Stimulated activated CD8-positive, alpha-beta memory T cell treated with anti-CD3 and anti-CD28 coated beads, Interleukin-15, amount 100 ng/mL, for 48 hours (primary cell): Measurements from ENCODE around the gene GSTT4.
"Not testable (repeated sequence)": the region's sequence is repeated elsewhere in the genome, so short reads cannot be mapped to it uniquely, and the experiment has no call there.

Experiments used
- DNase-seq, 2 donors: peaks; one replicate each; pipeline ENCODE4 v3.0.0-alpha.2; 2020; ENCODE audit warnings: low read depth in 2 of 2

Gene GSTT4

DNA sequence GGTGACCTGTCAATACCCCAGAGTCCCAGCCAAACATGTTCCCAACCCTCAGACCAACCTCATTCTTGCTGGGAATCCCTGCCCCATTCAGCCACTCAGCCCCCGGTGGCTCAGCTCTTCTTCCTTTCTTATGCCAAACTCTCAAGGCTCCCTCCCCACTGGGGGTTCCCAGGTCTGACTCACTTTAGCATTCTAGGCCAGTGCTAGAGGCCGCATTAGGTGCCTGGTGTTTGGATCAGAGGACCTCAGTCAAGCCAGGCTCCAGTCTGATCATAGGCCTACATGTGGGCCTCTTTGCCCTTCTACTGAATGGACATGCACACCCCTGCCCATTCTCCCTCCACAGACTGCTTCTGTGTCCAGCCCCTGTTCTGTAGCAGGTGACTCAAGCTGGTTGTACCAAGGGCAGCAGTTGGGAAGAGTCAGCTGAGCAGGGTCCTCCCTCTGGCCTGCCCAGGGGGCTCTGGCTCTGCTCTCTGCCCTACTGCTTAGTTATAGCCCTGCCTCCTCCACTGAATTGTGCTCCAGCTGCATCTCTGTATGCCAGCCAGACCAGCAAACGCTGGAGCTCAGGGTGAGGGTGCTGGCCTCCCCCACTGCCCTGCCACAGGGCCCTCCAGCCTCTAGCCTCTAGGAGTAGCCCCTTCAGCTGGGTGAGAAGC lies 15.5 kb downstream of the GSTT4 start:
- DNase-seq = not testable (repeated sequence)

DNA sequence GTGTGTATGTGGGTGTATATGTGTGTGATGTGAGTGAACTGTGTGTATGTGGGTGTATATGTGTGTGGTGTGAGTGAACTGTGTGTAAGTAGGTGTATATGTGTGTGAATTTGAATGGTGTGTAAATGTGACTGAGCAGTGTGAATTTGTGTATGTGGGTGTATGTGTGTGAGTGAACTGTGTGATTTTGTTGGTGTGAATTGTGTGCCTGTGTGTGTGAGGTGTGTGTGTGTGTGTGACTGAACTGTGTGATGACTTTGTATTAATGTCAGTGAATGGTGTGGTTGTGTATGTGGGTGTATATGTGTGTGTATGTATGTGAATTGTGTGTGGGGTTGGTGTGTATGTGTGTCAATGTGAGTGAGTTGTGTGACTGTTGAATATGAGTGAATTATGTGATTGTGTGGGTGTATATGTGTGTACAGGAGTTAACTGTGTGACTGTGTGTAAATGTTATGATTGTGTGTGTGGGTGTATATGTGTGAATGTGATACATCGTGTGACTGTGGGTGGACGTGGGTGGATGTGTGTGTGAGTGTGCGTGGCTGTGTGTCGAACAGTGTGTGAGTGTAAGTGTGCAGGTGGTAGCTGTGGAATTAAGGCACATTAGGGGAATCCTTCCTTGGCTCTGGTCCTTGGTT lies 18.6 kb downstream of the GSTT4 start:
- not testable (repeated sequence) for DNase-seq

DNA sequence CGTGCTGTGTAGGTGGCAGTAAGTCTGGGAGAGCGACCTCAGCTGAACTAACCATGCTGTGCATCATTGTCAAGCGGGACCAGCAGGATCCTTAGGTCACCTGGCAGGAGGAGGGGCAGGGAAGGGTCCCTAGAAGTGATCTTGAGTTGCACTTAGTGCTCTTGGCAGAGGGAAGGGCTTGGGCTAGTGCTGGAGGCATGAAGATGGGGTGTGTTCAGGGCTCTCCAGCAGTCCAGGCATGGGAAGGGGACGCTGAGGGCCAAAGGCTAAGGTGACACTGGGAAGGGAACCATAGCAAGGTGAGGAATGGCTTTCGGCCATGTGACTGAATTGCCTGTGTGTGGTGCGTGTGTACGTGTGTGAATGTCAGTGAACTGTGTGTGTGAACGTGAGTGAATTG lies 19.2 kb downstream of the GSTT4 start:
- not testable (repeated sequence) for DNase-seq

DNA sequence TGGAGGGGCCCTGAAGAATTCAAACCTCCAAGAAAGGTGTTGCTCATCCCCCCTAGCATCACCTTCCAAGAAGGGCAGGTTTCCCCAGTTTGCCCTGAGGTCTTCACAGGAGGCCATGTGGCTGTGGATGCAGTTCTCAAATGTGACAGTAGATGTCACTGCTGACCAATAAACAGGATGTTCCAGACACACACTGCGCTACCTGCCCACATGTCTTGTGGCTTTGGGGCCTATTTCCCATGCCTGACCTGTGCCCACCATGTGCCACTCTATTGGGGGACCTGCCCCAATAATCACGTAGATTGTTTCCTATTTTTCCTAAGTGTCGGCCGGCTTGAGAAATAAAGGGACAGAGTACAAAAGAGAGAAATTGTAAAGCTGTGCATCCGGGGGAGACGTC lies 20.8 kb downstream of the GSTT4 start:
- no peak for DNase-seq

DNA sequence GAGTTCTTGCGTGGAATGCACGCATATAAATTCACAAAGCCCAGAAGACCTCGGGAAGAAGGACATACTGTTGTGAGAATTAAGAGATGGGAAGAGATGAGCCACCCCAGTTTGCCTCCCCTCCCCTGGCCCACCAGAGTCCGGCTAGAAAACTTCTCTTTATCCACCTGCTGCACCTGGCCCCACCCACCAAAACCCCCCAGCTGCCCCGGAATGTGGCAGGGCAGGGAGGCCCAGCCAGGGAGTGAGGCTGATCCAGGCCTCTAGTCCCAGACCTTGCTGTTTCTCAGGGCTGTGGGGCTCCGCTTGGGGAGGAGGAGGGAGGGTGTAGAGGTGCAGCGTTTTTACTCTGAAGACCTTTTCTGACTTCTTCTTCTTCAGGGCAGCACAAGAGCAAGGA lies 24.7 kb downstream of the GSTT4 start:
- DNase-seq = not testable (repeated sequence)

DNA sequence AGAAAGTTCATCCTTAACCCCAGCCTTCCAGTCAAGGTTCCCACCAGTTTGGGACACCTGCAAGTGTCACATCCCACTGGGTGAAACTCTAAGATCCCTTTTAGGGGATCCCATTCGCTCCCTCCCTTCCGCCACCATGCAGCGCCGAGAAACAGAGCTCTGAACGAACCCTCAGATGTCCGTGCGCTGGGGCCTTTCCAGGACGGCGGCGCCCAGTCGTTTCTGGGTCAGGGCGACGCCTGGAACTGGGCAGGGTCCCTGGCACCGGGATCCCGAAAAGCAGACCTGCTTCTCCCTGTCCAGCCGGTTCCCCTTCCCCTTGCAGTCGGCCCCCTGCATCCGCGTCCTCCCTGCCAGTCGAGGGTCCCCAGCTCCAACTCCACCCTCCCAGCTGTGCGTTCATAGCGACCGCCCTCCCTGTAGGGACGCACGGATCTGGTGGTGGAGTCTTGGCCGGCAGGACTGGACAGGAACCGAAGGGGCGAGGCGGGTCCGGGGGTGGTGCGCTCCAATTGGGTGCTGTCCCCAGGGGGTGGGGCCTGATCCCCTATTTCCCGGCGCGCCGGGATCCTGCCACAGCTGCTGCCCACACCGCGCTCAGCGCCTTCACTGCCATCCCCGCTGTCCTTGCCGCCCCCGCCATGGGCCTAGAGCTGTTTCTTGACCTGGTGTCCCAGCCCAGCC lies 25.6 kb downstream of the GSTT4 start, which contains the start of gene GSTT2:
TSS of gene GSTT2 (plus strand) at position 578 of the 684 bp plus-strand sequence.
- not testable (repeated sequence) for DNase-seq

DNA sequence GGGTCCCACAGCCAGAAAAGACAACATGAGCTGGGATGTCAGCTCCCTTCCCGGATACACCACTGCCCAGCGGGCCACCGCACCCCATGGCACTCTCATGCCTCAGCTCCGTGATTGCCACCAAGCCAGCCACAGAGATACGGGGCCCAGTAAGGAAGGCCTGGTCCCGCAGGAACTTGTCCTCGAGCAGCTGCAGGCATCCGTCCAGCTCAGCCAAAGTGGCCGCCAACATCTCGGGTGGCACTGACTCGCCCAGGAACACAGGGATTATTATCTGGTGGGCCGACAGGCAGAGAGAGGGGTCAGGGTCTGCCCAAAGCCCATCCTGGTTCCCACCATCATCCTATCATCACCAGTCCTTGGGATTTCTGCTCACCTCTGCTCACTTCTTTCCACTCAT lies 27.9 kb downstream of the GSTT4 start:
- not testable (repeated sequence) for DNase-seq

DNA sequence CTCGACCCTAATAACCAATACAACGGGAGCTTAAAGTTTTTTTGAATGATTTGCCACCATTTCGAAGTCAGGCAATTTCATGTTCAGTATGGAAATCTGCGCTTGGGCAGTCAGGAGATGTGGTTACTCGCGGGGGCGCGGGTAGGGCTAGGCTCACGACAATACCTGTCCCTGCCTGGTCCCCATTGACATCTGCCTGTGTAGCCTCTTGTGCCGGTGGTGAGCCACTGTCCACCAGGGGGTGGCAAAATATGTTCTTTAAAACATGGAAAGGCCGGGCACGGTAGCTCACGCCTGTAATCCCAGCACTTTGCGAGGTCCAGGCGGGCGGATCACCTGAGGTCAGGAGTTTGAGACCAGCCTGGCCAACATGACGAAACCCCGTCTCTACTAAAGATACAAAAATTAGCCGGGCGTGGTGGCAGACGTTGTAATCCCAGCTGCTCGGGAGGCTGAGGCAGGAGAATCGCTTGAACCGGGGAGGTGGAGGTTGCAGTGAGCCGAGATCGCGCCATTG lies 30.4 kb downstream of the GSTT4 start:
- not testable (repeated sequence) for DNase-seq

DNA sequence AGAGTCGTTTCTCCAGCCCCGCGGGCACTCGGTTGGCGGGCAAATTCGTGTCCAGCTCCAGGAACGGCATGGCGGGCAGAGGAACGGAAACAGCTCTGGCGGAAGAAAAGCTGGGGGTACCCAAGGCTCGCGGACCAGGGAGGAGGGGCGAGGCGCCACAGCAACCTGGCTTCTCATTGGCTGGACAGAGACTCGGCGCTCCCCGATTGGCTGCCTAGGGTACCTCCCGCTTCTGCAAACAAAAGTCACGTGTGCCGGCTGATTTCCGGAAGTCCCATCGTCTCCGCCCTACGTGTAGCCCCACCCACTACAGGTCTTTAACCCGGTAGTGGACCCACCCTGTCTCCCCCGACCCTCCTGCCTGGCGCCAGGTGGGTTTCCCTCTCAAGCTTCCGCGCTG lies 30.9 kb downstream of the GSTT4 start, which contains the start of gene DDT:
TSS of gene DDT (minus strand) at position 97 of the 400 bp plus-strand sequence. CDS start at position 70, 27 bp downstream.
- DNase-seq = not testable (repeated sequence)

DNA sequence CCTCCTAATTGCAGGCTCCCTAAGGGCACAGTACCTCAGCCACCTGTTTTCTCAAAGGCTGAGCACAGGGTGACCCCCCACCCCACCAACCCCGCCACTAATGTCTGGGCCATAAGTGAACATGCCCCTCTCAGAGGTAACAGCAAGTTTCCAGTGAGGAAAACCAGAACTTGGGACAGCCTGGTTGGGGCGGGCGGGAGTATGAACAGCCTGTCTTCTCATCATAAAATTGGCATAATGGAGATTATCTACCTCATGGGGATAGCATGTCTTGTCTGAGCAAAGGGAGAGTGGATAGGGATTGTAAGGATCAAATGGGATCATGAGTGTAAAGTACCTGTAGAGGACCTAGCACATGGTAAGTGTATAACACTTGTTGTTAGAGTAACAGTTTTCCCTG lies 33.3 kb downstream of the GSTT4 start:
- DNase-seq = not testable (repeated sequence)

DNA sequence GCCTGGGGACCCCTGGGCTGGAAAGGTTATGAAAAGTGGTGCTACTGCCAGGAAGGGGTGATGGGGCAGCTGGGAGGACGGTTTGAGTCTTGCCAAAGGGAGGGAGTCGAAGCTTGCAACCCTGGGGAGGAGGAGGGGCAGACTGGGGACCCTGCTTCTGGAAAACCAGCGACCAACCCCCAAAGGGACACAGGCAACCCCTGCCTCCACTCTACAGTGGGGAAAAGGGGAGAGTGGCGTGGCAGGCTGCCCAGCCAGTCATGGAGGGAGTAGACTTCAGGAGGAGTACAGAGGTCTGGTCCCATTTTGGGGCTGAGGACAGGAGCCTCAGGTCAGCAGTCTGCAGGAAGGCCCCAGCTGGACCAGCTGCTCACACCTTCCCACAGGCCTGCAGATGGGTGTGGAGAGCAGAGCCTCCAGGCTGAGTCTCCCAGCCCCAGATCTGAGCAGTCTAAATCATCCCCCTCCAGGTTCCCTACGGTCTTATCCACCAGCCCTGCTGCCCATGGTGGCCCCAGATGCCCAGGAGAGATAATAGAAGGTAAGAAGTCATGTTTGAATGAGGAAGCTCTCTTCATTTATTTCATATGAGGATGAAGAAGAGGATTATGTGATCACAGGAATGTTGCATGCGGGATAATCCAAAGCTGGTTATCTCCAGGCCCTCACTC lies 34.3 kb downstream of the GSTT4 start:
- no peak for DNase-seq

DNA sequence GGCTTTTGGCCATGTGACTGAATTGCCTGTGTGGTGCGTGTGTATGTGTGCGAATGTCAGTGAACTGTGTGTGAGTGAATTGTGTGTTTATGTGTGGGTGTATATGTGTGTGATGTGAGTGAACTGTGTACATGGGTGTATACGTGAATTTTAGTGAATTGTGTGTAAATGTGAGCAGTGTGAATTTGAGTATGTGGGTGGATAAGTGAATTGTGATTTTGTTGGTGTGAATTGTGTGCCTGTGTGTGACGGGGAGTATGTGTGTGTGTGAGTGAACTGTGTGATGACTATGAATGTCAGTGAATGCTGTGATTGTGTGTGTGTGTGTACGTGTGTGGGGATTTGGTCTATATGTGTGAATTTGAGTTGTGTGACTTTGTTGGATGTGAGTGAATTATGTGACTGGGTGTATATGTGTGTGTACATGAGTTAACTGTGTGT lies 35.0 kb downstream of the GSTT4 start:
- no peak for DNase-seq

DNA sequence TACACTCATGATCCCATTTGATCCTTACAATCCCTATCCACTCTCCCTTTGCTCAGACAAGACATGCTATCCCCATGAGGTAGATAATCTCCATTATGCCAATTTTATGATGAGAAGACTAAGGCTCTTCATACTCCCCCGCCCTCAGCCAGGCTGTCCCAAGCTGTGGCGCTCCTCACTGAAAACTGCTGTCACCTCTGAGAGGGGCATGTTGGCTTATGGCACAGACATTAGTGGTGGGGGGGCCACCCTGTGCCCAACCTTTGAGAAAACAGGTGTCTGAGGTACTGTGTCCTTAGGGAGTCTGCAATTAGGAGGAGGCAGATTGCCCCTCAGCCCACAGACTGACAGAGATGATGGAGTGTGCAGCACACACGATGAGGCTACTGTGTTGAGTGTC lies 36.2 kb downstream of the GSTT4 start:
- no peak for DNase-seq

DNA sequence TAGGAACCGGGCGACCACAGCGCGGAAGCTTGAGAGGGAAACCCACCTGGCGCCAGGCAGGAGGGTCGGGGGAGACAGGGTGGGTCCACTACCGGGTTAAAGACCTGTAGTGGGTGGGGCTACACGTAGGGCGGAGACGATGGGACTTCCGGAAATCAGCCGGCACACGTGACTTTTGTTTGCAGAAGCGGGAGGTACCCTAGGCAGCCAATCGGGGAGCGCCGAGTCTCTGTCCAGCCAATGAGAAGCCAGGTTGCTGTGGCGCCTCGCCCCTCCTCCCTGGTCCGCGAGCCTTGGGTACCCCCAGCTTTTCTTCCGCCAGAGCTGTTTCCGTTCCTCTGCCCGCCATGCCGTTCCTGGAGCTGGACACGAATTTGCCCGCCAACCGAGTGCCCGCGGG lies 38.7 kb downstream of the GSTT4 start, which contains the start of gene DDTL:
TSS of gene DDTL (plus strand) at position 321 of the 400 bp plus-strand sequence. CDS start at position 348, 27 bp downstream.
- DNase-seq = not testable (repeated sequence)

DNA sequence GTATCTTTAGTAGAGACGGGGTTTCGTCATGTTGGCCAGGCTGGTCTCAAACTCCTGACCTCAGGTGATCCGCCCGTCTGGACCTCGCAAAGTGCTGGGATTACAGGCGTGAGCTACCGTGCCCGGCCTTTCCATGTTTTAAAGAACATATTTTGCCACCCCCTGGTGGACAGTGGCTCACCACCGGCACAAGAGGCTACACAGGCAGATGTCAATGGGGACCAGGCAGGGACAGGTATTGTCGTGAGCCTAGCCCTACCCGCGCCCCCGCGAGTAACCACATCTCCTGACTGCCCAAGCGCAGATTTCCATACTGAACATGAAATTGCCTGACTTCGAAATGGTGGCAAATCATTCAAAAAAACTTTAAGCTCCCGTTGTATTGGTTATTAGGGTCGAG lies 39.2 kb downstream of the GSTT4 start:
- not testable (repeated sequence) for DNase-seq

DNA sequence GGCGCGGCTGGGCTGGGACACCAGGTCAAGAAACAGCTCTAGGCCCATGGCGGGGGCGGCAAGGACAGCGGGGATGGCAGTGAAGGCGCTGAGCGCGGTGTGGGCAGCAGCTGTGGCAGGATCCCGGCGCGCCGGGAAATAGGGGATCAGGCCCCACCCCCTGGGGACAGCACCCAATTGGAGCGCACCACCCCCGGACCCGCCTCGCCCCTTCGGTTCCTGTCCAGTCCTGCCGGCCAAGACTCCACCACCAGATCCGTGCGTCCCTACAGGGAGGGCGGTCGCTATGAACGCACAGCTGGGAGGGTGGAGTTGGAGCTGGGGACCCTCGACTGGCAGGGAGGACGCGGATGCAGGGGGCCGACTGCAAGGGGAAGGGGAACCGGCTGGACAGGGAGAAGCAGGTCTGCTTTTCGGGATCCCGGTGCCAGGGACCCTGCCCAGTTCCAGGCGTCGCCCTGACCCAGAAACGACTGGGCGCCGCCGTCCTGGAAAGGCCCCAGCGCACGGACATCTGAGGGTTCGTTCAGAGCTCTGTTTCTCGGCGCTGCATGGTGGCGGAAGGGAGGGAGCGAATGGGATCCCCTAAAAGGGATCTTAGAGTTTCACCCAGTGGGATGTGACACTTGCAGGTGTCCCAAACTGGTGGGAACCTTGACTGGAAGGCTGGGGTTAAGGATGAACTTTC lies 44.0 kb downstream of the GSTT4 start, which contains the start of gene GSTT2B:
TSS of gene GSTT2B (minus strand) at position 112 of the 688 bp plus-strand sequence. CDS start at position 48, 64 bp downstream.
- DNase-seq = not testable (repeated sequence)

DNA sequence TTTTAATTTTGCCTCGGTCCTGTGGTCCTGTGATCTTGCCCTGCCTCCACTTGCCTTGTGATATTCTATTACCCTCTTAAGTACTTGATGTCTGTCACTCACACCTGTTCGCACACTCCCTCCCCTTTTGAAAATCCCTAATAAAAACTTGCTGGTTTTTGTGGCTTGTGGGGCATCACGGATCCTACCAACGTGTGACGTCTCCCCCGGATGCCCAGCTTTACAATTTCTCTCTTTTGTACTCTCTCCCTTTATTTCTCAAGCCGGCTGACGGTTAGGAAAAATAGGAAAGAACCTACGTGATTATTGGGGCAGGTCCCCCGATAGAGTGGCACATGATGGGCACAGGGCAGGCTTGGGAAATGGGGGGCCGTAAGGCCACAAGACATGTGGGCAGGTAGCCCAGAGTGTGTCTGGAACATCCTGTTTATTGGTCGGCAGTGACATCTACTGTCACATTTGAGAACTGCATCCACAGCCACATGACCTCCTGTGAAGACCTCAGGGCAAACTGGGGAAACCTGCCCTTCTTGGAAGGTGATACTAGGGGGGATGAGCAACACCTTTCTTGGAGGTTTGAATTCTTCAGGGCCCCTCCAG lies 48.9 kb downstream of the GSTT4 start:
- DNase-seq = peak; percentile 42 to 63

DNA sequence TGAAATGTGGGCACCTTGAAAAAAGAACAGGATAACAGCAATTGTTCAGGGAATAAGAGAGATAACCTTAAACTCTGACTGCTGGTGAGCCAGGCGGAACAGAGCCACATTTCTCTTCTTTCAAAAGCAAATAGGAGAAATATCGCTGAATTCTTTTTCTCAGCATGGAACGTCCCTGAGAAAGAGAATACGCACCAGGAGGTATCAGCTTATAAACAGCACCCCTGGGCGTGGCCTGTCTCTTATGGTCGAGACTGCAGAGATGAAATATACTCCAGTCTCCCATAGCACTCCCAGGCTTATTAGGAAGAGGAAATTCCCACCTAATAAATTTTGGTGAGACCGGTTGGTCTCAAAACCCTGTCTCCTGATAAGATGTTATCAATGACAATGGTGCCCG lies 49.4 kb downstream of the GSTT4 start:
- not testable (repeated sequence) for DNase-seq

DNA sequence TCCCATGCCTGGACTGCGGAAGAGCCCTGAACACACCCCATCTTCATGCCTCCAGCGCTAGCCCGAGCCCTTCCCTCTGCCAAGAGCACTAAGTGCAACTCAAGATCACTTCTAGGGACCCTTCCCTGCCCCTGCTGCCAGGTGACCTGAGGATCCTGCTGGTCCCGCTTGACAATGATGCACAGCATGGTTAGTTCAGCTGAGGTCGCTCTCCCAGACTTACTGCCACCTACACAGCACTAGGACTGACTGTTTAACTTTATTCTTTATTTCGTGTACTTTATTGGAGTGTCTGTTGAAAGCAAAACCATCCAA lies 50.3 kb downstream of the GSTT4 start:
- not testable (repeated sequence) for DNase-seq

DNA sequence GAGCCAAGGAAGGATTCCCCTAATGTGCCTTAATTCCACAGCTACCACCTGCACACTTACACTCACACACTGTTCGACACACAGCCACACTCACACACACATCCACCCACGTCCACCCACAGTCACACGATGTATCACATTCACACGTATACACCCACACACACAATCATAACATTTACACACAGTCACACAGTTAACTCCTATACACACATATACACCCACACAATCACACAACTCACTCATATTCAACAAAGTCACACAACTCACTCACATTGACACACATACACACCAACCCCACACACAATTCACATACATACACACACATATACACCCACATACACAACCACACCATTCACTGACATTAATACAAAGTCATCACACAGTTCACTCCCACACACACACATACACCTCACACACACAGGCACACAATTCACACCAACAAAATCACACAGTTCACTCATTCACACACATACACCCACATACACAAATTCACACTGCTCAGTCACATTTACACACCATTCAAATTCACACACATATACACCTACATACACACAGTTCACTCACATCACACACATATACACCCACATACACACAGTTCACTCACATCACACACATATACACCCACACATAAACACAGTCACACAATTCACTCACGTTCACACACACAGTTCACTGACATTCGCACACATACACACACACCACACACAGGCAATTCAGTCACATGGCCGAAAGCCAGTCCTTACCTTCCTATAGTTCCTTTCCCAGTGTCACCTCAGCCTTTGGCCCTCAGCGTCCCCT lies 50.9 kb downstream of the GSTT4 start:
- not testable (repeated sequence) for DNase-seq
